Embryonic facial prominence (tissue), 1 donor: ENCODE results near the gene COBL.

Source experiments
- DNase-seq: peaks from one replicate; pipeline ENCODE4 v3.0.0-alpha.2; 2016; ENCODE audit errors: extremely low spot score

Gene COBL

DNA sequence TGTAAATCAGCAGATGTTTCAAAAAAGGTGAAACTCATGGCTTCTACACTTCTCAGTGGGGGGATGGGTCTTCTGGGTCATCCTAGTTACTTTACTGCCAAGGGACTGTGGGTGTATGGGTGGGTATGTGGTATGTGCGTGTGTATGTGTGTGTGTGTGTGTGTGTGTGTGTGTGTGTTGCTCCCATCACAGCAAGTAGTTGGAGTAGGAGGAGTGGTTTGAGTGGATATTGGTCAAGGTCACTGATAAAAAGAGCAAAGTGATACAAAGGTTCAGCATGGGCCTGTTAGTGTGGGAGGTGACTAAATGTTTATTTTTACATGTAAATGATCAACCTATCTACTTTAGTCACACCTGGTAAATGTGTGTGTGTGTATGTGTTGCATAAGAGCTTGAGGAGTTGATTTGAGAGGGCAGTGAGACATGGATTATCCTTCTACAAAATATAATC, 11.8 kb upstream of the COBL start:
- DNase-seq: no peak

DNA sequence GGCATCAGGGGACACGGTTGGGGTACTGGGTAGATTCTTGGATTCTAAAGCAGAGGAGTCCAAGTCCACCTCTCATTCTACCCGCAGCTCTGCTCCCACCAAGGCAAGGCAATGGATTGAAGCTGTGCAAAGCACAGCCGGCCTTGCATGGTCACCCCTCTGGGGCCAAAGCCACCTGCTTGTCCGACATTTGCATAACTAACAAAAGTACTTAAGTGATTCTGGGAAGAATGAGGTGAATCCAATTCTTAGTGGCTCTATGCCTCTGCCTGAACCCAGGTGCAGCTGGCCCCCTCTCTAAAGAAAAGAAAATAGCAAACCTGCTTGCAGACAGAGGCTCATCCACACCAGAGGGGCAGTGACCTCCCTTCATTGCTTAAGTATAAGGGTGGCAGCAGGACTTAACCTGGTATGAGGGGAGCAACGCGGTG, 10.7 kb upstream of the COBL start:
- DNase-seq: no peak

DNA sequence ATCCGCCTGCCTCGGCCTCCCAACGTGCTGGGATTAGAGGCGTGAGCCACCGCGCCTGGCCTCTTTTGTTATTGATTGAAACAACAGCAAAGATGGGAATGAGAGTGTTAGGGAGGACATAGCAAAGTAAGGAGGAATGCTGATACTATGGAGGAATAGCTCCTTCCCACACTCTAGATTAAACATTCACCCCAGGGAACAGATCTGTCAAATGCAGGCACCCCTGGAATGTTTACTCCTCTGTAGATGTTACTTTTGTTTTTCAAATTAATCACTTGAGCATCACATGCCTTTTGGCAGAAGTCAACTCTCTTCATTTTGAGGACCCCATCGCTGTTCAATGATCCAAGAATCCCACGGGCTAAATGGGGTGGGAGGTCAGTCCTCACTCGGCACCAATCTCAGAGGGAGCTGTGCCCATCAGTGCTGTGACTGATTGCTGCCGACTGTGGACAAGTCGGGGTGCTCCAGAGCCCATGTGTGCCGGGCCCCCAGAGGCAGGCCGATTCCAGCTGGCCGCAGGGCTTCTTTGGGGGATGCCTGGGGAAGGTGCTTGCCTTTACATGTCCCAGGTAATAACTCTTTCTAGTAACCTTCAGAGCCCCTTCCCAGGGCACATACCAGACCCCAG, 10.2 kb upstream of the COBL start:
- no peak for DNase-seq

DNA sequence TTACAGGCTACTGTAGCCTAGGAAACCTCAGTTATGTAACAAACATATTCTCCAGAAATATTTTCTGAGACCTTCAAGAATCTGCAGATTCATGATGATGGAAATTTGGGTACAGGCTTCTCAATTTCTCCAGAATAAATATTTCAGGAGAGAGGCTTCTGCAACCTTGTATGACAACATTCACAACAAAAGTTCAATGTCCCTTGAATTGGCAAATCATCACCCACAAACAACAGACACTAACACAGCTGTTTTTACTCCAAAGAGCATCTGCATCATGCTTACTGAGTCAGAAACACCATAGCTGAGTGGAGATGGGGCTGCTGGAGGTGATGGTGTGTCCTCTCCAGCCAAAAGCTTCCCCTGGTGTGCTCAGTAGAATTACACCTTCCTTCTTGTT, 9.3 kb upstream of the COBL start:
- no peak for DNase-seq

GRCh38 chr7:51325261-51325676, 8.7 kb upstream of the COBL start:
- DNase-seq: no peak

- DNase-seq: no peak
Measured at GRCh38 chr7:51324206-51324898, 7.7 kb upstream of the COBL start.

DNA sequence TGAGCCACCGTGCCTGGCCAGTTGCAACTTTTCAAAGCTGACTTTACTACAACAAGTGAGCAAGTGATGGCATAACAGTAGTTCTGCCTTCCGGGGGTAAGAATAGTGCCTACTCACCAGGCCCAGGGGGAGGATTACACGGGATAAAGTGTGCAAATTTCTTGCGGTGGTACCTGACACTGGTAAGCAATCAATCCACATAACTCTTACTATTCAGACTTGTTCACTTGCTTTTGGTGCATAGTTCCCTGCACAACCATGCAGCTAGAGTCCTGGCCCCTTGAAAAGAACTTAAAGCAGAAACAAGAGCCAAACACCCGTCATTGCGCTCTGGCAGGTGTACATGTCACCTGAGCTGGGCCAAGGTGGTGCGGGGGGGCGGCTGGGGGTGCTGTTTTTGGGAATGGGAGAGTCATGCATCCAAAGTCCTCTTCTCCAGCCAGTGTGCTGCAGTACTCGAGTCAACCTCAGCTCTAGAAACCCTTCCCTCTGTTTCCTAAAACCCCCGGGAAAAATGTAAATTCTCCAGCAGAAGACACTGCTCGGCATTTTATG, 5.4 kb upstream of the COBL start:
- DNase-seq: no peak

DNA sequence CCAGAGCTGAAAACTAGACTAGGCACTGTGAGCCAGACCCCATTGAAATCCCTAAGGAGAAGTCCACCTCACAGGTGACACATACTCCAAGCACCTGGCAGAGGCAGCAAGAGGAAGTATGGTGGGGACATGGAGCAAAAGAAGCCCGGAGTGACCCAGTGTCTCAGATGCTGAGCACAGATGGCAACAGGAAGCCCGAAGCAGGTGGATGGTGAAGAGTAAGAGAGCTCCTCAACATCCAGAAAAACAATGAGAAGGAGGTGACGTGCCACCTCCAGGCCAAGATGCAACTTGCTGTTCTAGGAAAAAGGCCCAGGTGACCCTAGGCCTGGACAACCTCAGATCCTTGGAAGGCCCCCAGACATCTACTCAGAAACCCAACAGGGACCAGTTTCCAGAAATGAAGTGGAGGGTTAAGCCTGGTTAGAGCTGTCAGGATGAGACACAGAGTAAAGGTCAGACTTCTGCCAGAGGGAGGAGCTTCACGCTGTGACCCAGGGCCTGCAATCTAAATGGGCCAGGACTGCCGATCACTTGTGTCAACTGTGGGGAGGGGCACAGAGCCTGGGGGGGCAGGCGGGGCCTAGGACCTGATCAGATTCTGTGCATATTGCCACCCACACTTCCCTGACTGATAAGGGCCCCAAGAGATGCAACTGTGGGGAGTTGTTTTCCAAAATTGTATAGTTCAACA, 2.4 kb upstream of the COBL start:
- no peak for DNase-seq

DNA sequence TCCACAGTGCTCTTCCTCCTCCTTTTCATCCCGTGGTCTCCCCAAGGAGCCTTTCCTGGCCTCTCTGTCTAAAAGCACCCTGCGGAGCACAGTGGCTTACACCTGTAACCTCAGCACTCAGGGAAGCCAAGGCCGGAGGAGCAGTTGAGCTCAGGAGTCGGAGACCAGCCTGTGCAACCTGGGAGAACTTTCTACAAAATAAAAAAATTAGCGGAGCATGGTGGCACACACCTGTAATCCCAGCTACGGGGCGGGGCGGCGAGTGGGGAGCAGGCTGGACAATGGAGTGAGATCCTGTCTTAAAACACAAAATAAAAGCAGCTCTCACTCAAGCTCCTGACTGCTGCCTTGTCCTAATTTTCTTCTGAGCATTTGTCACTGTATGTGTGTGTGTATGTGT, 1.4 kb upstream of the COBL start:
- DNase-seq: no peak

GRCh38 chr7:51317582-51317910, 937 bp upstream of the COBL start:
- DNase-seq: no peak

DNA sequence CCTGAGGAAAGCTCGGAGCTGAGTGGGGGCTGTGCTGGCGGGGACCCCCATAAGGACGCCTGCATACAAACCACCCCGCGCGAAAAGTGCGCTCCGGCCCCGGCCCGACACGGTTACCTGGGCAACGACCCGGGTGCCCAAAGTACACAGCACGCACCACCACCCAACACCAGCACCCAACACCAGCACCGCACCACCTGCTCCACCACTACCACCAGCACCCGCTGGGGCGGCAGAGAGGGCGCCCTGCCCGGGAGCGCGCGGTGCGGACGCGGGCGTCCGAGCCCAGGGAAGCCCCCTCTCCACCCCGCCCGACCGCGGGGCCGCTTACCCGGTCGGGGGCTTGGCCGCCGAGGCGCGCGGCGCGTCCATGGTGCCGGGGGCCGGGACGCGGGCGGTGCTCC, 345 bp downstream of the COBL start:
- DNase-seq: no peak

GRCh38 chr7:51315393-51316261, 982 bp downstream of the COBL start:
- DNase-seq: no peak

GRCh38 chr7:51314726-51315125, 1.9 kb downstream of the COBL start:
- no peak for DNase-seq

- DNase-seq: no peak
Measured at GRCh38 chr7:51313738-51314425, 2.7 kb downstream of the COBL start.

- DNase-seq: no peak
Measured at GRCh38 chr7:51312951-51313737, 3.5 kb downstream of the COBL start.

DNA sequence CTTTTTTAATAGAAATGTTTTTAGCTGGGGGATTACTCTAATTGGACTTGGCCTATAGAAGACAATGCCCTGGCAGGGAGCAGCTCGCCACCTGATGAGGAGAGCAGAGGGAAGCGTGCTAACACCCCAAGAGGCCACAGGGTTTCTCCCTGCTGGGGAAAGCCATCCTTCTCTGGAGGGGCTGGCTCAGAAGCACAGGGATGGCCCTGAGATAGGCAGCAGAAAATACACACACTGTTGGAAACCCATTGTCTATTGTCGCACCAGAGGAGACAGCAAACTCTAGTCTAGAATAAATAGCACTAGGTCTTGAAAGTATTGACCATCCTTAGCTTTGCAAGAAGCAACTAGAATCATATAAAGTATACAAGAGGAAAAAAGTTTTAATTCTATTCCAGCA, 5.4 kb downstream of the COBL start:
- no peak for DNase-seq

- DNase-seq: no peak
Measured at GRCh38 chr7:51310131-51310583, 6.5 kb downstream of the COBL start.

GRCh38 chr7:51309361-51310130, 7.1 kb downstream of the COBL start:
- DNase-seq: no peak

DNA sequence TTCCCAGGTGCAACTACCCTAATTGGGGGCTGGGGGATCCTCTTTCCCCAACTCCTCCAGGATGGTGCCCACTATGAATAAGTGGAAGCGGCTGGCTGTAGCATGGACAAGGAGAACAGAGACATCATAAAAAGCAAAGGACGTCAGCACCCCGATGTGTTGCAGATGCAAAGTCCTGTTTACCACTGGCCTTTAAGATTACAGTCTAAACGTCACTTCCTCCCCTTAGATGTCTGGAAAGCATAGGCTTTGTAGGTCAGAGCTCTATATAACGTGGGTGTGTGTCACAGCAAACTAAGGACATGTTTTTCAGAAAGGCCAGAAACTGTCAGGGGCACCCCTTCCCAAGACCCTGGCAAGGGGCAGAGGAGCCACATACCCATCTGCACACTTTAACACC, 7.9 kb downstream of the COBL start:
- DNase-seq: no peak

- DNase-seq: no peak
Measured at GRCh38 chr7:51308265-51308664, 8.3 kb downstream of the COBL start.
